ENCODE results near the gene EDC4. TPM values are rescaled to one million over a fixed set of nuclear protein-coding genes. Genes with fewer than 3 reads are reported as not detected.

Gene EDC4
- 48.8 TPM for total RNA-seq
- long read RNA-seq, full-length matches to known transcripts = 40 of 110 reads
- long read RNA-seq, partial matches to known transcripts = 34 of 110 reads
- long read RNA-seq, other reads (novel, unspliced or antisense) = 36 of 110 reads

DNA sequence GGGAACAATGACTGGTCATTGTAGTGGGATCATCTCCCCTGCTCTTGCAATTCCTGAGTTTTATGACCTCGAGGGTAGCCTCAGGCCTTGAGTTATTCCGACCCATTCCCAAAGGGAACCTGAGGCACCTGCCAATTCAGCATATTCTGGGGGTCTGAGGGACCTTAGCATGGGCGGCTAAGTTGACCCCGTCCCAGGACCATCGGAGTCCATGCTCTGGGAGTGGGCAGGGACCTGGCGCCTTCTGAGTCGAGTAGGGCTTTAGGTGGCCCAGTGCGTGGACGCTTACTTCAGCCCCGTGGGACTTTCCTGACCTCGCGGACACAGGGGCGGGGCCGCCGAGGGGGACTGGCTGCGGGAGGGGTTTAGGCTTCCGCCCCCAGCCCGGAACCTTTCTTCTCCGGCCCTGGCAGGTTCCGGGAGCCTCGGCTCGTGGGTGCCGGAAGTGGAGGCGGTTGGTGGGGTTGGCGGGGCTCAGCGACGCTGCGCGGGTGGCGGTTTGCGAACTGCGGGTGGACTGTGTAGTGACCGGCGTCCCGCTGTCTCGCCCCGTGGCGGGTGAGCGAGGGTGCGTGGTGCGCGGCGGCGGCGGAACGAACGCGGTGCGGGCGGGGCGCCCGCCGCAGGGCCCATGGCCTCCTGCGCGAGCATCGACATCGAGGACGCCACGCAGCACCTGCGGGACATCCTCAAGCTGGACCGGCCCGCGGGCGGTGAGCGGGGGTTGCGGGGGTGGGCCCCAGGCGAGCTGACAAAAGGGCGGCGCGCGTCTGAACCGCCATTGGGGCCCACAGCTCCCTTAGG, at the start of gene EDC4:
TSS of gene EDC4 (plus strand) at position 422 of the 804 bp plus-strand sequence. CDS start at position 632, 210 bp downstream.
- no peak for TF ChIP-seq CTCF (IDR thresholded peaks at IDR 0.05)
- H3K9me3 ChIP-seq = no peaks in the 10 kb centered on the region
- DNase-seq = peak; percentile 93
- peak within 1 kb of the TSS; percentile 93 for H3K4me3 ChIP-seq
- peaks cover 51% of the 10 kb centered on the region for H3K36me3 ChIP-seq
- peak within 1 kb of the TSS; percentile 79 for H3K27ac ChIP-seq
- peak; percentile 95 for ATAC-seq
- intact Hi-C loops (cut with DNase I) = no loop called here
- no peaks in the 10 kb centered on the region for H3K27me3 ChIP-seq
- peaks cover 21% of the 10 kb centered on the region for H3K4me1 ChIP-seq

- no peak for DNase-seq
- intact Hi-C loops (cut with DNase I) = loop anchor here (10.0 kb wide), 1 partner anchor 100 kb away; no protein-coding TSS in a partner anchor
Observed at GRCh38 chr16:67825119-67825518, 47.7 kb upstream of the EDC4 start.

GRCh38 chr16:67825906-67826305, 46.9 kb upstream of the EDC4 start:
- TF ChIP-seq CTCF (IDR thresholded peaks at IDR 0.05) = no peak
- Histone ChIP-seq H3K27me3 (no peaks in the 10 kb centered on the region), H3K36me3 (peaks cover 29% of the 10 kb centered on the region), H3K27ac (no peak overlapping the region), H3K4me1 (no peaks in the 10 kb centered on the region), H3K9me3 (no peaks in the 10 kb centered on the region), H3K4me3 (no peak overlapping the region)
- DNase-seq (no peak), ATAC-seq (no peak)
- intact Hi-C loops (cut with DNase I) = loop anchor here (10.0 kb wide), 1 partner anchor 99 kb away; no protein-coding TSS in a partner anchor

More at GRCh38 chr16:67825119-67825518, 47.7 kb upstream of the EDC4 start:
- H3K4me3 ChIP-seq = no peak overlapping the region
- no peaks in the 10 kb centered on the region for H3K9me3 ChIP-seq
- no peaks in the 10 kb centered on the region for H3K27me3 ChIP-seq
- ATAC-seq = no peak
- H3K36me3 ChIP-seq = peaks cover 21% of the 10 kb centered on the region
- H3K4me1 ChIP-seq = no peaks in the 10 kb centered on the region
- TF ChIP-seq CTCF (IDR thresholded peaks at IDR 0.05) = no peak
- no peak overlapping the region for H3K27ac ChIP-seq

DNA sequence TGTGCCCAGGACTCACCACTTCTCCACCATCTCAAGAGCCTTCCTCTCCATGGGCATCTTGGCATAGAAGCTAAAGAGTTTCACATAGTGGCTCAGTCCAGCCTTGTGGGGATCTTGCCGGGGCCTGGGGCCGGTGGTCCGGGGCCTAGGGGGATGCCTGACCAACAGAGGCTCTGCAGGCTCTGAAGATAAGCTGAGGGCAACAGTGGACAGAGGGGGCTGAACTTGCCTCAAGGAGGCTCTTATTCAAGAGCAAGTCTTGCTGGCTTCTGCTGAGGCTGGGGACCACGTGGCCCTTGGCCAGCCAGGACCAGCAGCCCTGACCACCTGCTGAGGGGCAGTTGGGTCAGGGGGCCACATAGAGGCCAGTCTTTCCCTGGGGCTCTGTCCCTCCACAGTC, 44.2 kb upstream of the EDC4 start:
- TF ChIP-seq CTCF (IDR thresholded peaks at IDR 0.05) = no peak
- ATAC-seq (no peak), DNase-seq (no peak)
- H3K9me3 ChIP-seq = no peaks in the 10 kb centered on the region
- intact Hi-C loops (cut with DNase I) = loop anchor here (10.0 kb wide), 1 partner anchor 96 kb away; no protein-coding TSS in a partner anchor
- H3K4me1 ChIP-seq = peaks cover 12% of the 10 kb centered on the region
- H3K36me3 ChIP-seq = peaks cover 42% of the 10 kb centered on the region
- H3K27me3 ChIP-seq = no peaks in the 10 kb centered on the region
- H3K4me3 ChIP-seq = no peak overlapping the region
- no peak overlapping the region for H3K27ac ChIP-seq

- TF ChIP-seq CTCF (IDR thresholded peaks at IDR 0.05) = no peak
- H3K27ac ChIP-seq = peak overlapping the region; percentile 61
- intact Hi-C loops (cut with DNase I) = no loop called here
Observed at GRCh38 chr16:67833030-67833414, 39.8 kb upstream of the EDC4 start.

More at GRCh38 chr16:67833030-67833414, 39.8 kb upstream of the EDC4 start:
- peak overlapping the region; percentile 79 for H3K4me3 ChIP-seq
- DNase-seq (no peak), ATAC-seq (no peak)
- H3K9me3 ChIP-seq = no peaks in the 10 kb centered on the region
- H3K36me3 ChIP-seq = peaks cover 41% of the 10 kb centered on the region
- peaks cover 12% of the 10 kb centered on the region for H3K4me1 ChIP-seq
- no peaks in the 10 kb centered on the region for H3K27me3 ChIP-seq
